Activated CD8-positive, alpha-beta memory T cell treated with anti-CD3 and anti-CD28 coated beads for 48 hours (primary cell): Measurements from ENCODE around the gene CERS4.

ENCODE experiments used
- DNase-seq, 3 experiments: peaks; one replicate each; pipeline ENCODE4 v3.0.0-alpha.2; 2020; ENCODE audit warnings: low read depth in 2 of 3, low spot score in 2 of 3

Gene CERS4

GRCh38 chr19:8311461-8312260, 102.5 kb downstream of the CERS4 start:
- no peak for DNase-seq
